GM12874 (cell line): ENCODE data around the gene AQP12B.

ENCODE experiments used
- CTCF ChIP-seq: IDR thresholded peaks from 2 replicates; pipeline ENCODE4 v1.5.1; 2011; ENCODE audit warnings: low read depth, mild to moderate bottlenecking, control low read depth, low read length, moderate library complexity; ENCODE audit not compliant: insufficient read depth

AQP12B gene

GRCh38 chr2:240642061-240642805 is 40.5 kb downstream of the AQP12B start:
- no peak for TF ChIP-seq CTCF

- TF ChIP-seq CTCF: no peak
These were observed 41.7 kb downstream of the AQP12B start for GRCh38 chr2:240640939-240641338.

GRCh38 chr2:240639566-240639965 is 43.1 kb downstream of the AQP12B start:
- no peak for TF ChIP-seq CTCF

GRCh38 chr2:240638512-240639160 is 44.0 kb downstream of the AQP12B start:
- TF ChIP-seq CTCF: no peak

GRCh38 chr2:240637901-240638345 is 44.8 kb downstream of the AQP12B start:
- no peak for TF ChIP-seq CTCF

GRCh38 chr2:240637116-240637900 is 45.4 kb downstream of the AQP12B start:
- TF ChIP-seq CTCF: no peak

GRCh38 chr2:240636563-240637115 is 46.0 kb downstream of the AQP12B start:
- no peak for TF ChIP-seq CTCF
